Measurements from ENCODE around the gene TIMD4. TPM values are rescaled to one million over a fixed set of nuclear protein-coding genes. Genes with fewer than 3 reads are reported as not detected.
A peak's percentile ranks its signal among the peaks of the same experiment; 100 is the strongest.
"Not testable (repeated sequence)": the region's sequence is repeated elsewhere in the genome, so short reads cannot be mapped to it uniquely, and the experiment has no call there.

TIMD4 gene
- total and polyA plus RNA-seq, 4 donors, result 0.10 to 1.5 (median 0.16) TPM; not detected in 1

DNA sequence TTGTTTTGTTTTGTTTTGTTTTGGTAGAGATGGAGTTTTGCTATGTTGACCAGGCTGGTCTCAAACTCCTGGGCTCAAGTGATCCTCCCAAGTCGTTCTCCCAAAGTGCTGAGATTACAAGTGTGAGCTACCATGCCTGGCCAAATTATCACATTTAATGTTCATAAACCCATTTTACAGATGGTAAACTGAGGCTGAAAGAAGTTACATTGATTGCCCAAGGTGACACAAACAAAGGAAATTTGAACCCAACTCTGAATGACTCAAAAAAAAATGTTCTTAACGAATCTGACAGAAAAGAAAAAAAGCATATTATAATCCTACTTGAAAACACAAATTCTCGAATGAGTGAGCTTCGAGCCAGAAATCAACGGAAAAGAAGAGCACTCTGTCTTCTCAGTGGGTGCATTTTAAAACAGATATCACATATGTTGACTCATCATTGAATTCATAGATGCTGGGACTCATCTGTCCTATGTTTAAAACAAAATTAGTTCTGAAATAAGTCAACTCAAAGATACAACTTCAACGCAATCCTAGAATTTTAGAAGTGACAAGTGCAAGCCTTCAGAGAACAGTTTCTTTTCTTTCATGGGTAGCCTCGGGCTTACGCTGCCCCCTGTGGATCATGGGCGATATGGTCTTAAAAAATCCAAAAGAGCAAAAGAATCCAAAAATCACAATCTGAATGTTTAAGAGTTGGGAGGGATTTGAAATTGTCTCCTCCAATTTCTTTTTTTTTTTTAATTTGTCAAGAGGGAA lies 28.4 kb downstream of the TIMD4 start:
- H3K9ac ChIP-seq (ENCODE audit: insufficient read depth in 1 of 2, low read length in 2 of 2), result no peak overlapping the region
- no peaks in the 10 kb centered on the region for H3K36me3 ChIP-seq (ENCODE audit: control insufficient read depth in 4 of 4, insufficient read depth in 4 of 4, low read length in 4 of 4)
- 57 to 63% methylated on average over 9 of the region's 9 CpGs for WGBS, 2 donors
- H3K4me3 ChIP-seq, result no peak overlapping the region
- H3K27ac ChIP-seq (ENCODE audit: low read depth in 1 of 2, low read length in 1 of 2), result no peak overlapping the region
- DNase-seq (peak; percentile 16 to 34 (median 27)), ATAC-seq (ENCODE audit: insufficient read depth, low FRiP score) (no peak)
- peak; percentile 22 for TF ChIP-seq CTCF (IDR thresholded peaks at IDR 0.05; ENCODE audit: control extremely low read depth, extremely low read depth)
- no peaks in the 10 kb centered on the region for H3K4me1 ChIP-seq (ENCODE audit: control insufficient read depth in 5 of 5, insufficient read depth in 5 of 5, low read length in 5 of 5)
- no peaks in the 10 kb centered on the region for H3K27me3 ChIP-seq (ENCODE audit: control insufficient read depth in 3 of 3, insufficient read depth in 3 of 3, low read length in 2 of 3)
- no peaks in the 10 kb centered on the region for H3K9me3 ChIP-seq (ENCODE audit: control insufficient read depth in 4 of 4, insufficient read depth in 3 of 4, low read length in 3 of 4)

GRCh38 chr5:156929366-156929948 lies 33.6 kb downstream of the TIMD4 start:
- H3K27ac ChIP-seq (ENCODE audit: low read depth in 1 of 2, low read length in 1 of 2), result no peak overlapping the region
- no peak for TF ChIP-seq CTCF (IDR thresholded peaks at IDR 0.05; ENCODE audit: control extremely low read depth, extremely low read depth)
- no peaks in the 10 kb centered on the region for H3K36me3 ChIP-seq (ENCODE audit: control insufficient read depth in 4 of 4, insufficient read depth in 4 of 4, low read length in 4 of 4)
- H3K9ac ChIP-seq (ENCODE audit: insufficient read depth in 1 of 2, low read length in 2 of 2), result no peak overlapping the region
- no peak for DNase-seq
- H3K27me3 ChIP-seq (ENCODE audit: control insufficient read depth in 3 of 3, insufficient read depth in 3 of 3, low read length in 2 of 3), result no peaks in the 10 kb centered on the region
- no peaks in the 10 kb centered on the region for H3K9me3 ChIP-seq (ENCODE audit: control insufficient read depth in 4 of 4, insufficient read depth in 3 of 4, low read length in 3 of 4)
- 65 to 69% methylated on average over 3 of the region's 3 CpGs for WGBS, 2 donors
- no peak overlapping the region for H3K4me3 ChIP-seq
- H3K4me1 ChIP-seq (ENCODE audit: control insufficient read depth in 5 of 5, insufficient read depth in 5 of 5, low read length in 5 of 5), result no peaks in the 10 kb centered on the region
- ATAC-seq (ENCODE audit: insufficient read depth, low FRiP score), result no peak

GRCh38 chr5:156927545-156927944 lies 35.5 kb downstream of the TIMD4 start:
- DNase-seq, result no peak
- 93 to 96% methylated on average over 1 of the region's 1 CpG for WGBS, 2 donors
- no peaks in the 10 kb centered on the region for H3K27me3 ChIP-seq (ENCODE audit: control insufficient read depth in 3 of 3, insufficient read depth in 3 of 3, low read length in 2 of 3)
- no peak overlapping the region for H3K9ac ChIP-seq (ENCODE audit: insufficient read depth in 1 of 2, low read length in 2 of 2)
- no peak overlapping the region for H3K4me3 ChIP-seq
- H3K36me3 ChIP-seq (ENCODE audit: control insufficient read depth in 4 of 4, insufficient read depth in 4 of 4, low read length in 4 of 4), result no peaks in the 10 kb centered on the region
- no peak for TF ChIP-seq CTCF (IDR thresholded peaks at IDR 0.05; ENCODE audit: control extremely low read depth, extremely low read depth)
- no peaks in the 10 kb centered on the region for H3K4me1 ChIP-seq (ENCODE audit: control insufficient read depth in 5 of 5, insufficient read depth in 5 of 5, low read length in 5 of 5)
- ATAC-seq (ENCODE audit: insufficient read depth, low FRiP score), result no peak
- no peak overlapping the region for H3K27ac ChIP-seq (ENCODE audit: low read depth in 1 of 2, low read length in 1 of 2)
- H3K9me3 ChIP-seq (ENCODE audit: control insufficient read depth in 4 of 4, insufficient read depth in 3 of 4, low read length in 3 of 4), result no peaks in the 10 kb centered on the region

GRCh38 chr5:156925767-156926166 lies 37.3 kb downstream of the TIMD4 start:
- WGBS, 2 donors, result 79 to 86% methylated on average over 4 of the region's 4 CpGs
- not testable (repeated sequence) for H3K36me3 ChIP-seq (ENCODE audit: control insufficient read depth in 4 of 4, insufficient read depth in 4 of 4, low read length in 4 of 4); H3K4me3 ChIP-seq; H3K27ac ChIP-seq (ENCODE audit: low read depth in 1 of 2, low read length in 1 of 2); H3K9ac ChIP-seq (ENCODE audit: insufficient read depth in 1 of 2, low read length in 2 of 2); H3K9me3 ChIP-seq (ENCODE audit: control insufficient read depth in 4 of 4, insufficient read depth in 3 of 4, low read length in 3 of 4); H3K27me3 ChIP-seq (ENCODE audit: control insufficient read depth in 3 of 3, insufficient read depth in 3 of 3, low read length in 2 of 3); DNase-seq; H3K4me1 ChIP-seq (ENCODE audit: control insufficient read depth in 5 of 5, insufficient read depth in 5 of 5, low read length in 5 of 5); ATAC-seq (ENCODE audit: insufficient read depth, low FRiP score)

Measured in lung (tissue), 12 donors.